DND-41 (cell line): Measurements from ENCODE around the gene PDE6A.
A peak's percentile ranks its signal among the peaks of the same experiment; 100 is the strongest.

Experiments used
- ATAC-seq: fragments of 200-7000 bp; cut with Tn5 transposase; 3 replicates; pipeline ENCODE4 v1.9.1; 2021; ENCODE audit warnings: low read depth; ENCODE audit not compliant: insufficient read depth
- DNase-seq: peaks from one replicate; pipeline ENCODE4 v3.0.0-alpha.2; 2020
- H2AFZ ChIP-seq: 2 replicates; pipeline ENCODE4 v1.6.0; 2012; ENCODE audit warnings: low read depth, low read length
- H3K27ac ChIP-seq: 2 replicates; pipeline ENCODE4 v1.5.1; 2012; ENCODE audit warnings: low read length, inconsistent platforms
- H3K27me3 ChIP-seq: fragments of 200-600 bp; sonication (generic); 2 replicates; pipeline ENCODE4 v1.6.0; 2012; ENCODE audit warnings: low read length, mild to moderate bottlenecking, inconsistent platforms; ENCODE audit not compliant: insufficient read depth, poor library complexity
- H3K36me3 ChIP-seq: 2 replicates; pipeline ENCODE4 v1.5.1; 2012; ENCODE audit warnings: low read length, inconsistent platforms; ENCODE audit not compliant: insufficient read depth
- H3K4me1 ChIP-seq: 2 replicates; pipeline ENCODE4 v1.5.1; 2012; ENCODE audit warnings: mild to moderate bottlenecking, low read length; ENCODE audit not compliant: insufficient read depth
- H3K4me2 ChIP-seq: 2 replicates; pipeline ENCODE4 v1.6.0; 2012; ENCODE audit warnings: mild to moderate bottlenecking, moderate library complexity, low read length, inconsistent platforms; ENCODE audit not compliant: insufficient read depth
- H3K4me3 ChIP-seq, 2 experiments: fragments of 200-600 bp in 1 of 2; shearing (Covaris generic) in 1 of 2; 2 replicates each; pipeline ENCODE4 v1.5.1; 2012 to 2016; ENCODE audit warnings: inconsistent platforms in 2 of 2, low read length in 2 of 2, mild to moderate bottlenecking in 2 of 2, low read depth in 1 of 2, moderate library complexity in 1 of 2
- H3K79me2 ChIP-seq: 2 replicates; pipeline ENCODE4 v1.6.0; 2012; ENCODE audit warnings: low read length, inconsistent platforms; ENCODE audit not compliant: insufficient read depth
- H3K9ac ChIP-seq: 2 replicates; pipeline ENCODE4 v1.6.0; 2012; ENCODE audit warnings: low read depth, mild to moderate bottlenecking, inconsistent platforms, low read length, moderate library complexity
- H3K9me3 ChIP-seq: 2 replicates; pipeline ENCODE4 v1.5.1; 2012; ENCODE audit warnings: low read length, moderate library complexity, mild to moderate bottlenecking, inconsistent platforms; ENCODE audit not compliant: insufficient read depth, severe bottlenecking
- H4K20me1 ChIP-seq: 2 replicates; pipeline ENCODE4 v1.6.0; 2012; ENCODE audit warnings: low read length; ENCODE audit not compliant: insufficient read depth
- EZH2 ChIP-seq: IDR thresholded peaks from 3 replicates; pipeline ENCODE4 v1.6.1; 2012; ENCODE audit warnings: borderline replicate concordance, low read depth, mild to moderate bottlenecking, moderate library complexity, low read length, inconsistent platforms; ENCODE audit not compliant: severe bottlenecking
- TF ChIP-seq, protein P1 (sequence below): IDR thresholded peaks from 2 replicates; pipeline ENCODE4 v1.5.1; 2012; ENCODE audit warnings: borderline replicate concordance, low read length, moderate library complexity, mild to moderate bottlenecking; ENCODE audit not compliant: poor library complexity, severe bottlenecking; ENCODE audit errors: extremely low read depth

The PDE6A gene

DNA sequence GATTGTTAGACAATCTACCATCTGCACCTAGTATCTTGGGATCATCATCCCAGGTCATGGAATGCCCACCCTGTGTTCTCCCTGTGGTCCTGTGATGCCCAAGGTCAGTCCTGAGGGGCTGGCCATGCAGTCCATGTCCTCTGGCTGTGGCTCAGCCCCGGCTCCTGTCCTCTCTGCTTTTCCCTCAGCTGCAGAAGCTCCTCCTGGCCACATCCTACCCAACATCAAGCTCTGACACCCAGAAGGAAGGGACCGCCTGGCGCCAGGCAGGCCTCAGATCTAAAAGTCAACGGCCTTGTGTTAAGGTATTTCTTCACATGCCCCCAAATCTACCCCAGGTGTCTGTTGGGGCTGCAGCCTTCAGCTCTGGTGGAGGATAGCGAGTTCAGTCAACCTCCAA is 114.0 kb downstream of the PDE6A start:
- H4K20me1 ChIP-seq, result no peaks in the 10 kb centered on the region
- H3K4me3 ChIP-seq, result no peak overlapping the region
- no peaks in the 10 kb centered on the region for H3K9me3 ChIP-seq
- TF ChIP-seq EZH2, result no peak
- TF ChIP-seq, protein P1, sequence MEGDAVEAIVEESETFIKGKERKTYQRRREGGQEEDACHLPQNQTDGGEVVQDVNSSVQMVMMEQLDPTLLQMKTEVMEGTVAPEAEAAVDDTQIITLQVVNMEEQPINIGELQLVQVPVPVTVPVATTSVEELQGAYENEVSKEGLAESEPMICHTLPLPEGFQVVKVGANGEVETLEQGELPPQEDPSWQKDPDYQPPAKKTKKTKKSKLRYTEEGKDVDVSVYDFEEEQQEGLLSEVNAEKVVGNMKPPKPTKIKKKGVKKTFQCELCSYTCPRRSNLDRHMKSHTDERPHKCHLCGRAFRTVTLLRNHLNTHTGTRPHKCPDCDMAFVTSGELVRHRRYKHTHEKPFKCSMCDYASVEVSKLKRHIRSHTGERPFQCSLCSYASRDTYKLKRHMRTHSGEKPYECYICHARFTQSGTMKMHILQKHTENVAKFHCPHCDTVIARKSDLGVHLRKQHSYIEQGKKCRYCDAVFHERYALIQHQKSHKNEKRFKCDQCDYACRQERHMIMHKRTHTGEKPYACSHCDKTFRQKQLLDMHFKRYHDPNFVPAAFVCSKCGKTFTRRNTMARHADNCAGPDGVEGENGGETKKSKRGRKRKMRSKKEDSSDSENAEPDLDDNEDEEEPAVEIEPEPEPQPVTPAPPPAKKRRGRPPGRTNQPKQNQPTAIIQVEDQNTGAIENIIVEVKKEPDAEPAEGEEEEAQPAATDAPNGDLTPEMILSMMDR, result no peak
- ATAC-seq (no peak), DNase-seq (no peak)
- no peaks in the 10 kb centered on the region for H3K4me1 ChIP-seq
- H3K9ac ChIP-seq, result no peak overlapping the region
- H3K4me2 ChIP-seq, result no peak overlapping the region
- peaks cover 34% of the 10 kb centered on the region for H3K36me3 ChIP-seq
- no peak overlapping the region for H3K27ac ChIP-seq
- no peaks in the 10 kb centered on the region for H3K27me3 ChIP-seq
- H2AFZ ChIP-seq, result no peak overlapping the region
- H3K79me2 ChIP-seq, result no peaks in the 10 kb centered on the region

DNA sequence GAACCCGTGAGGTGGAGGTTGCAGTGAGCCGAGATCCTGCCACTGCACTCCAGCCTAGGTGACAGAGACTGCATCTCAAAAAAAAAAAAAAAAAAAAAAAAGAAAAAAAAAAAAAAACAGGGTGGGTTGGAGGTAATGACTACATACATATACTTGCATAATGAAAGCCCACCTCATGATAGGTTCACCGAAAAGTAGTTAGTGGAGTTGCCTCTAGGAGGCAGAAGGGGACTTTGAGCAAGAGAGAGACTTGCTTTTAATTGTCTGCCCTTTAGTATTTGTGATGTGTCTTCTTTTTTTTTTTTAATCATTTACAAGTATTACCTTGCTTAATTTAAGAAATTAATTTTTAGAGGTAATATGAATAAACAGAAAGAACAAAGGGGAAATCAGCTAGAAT is 114.6 kb downstream of the PDE6A start:
- no peak for ATAC-seq
- no peak for TF ChIP-seq EZH2
- TF ChIP-seq, protein P1, result peak; percentile 44
- H3K9me3 ChIP-seq, result no peaks in the 10 kb centered on the region
- no peak overlapping the region for H3K4me2 ChIP-seq
- no peak overlapping the region for H3K27ac ChIP-seq
- no peak overlapping the region for H3K4me3 ChIP-seq
- H4K20me1 ChIP-seq, result no peaks in the 10 kb centered on the region
- H3K79me2 ChIP-seq, result no peaks in the 10 kb centered on the region
- no peak overlapping the region for H2AFZ ChIP-seq
- H3K4me1 ChIP-seq, result no peaks in the 10 kb centered on the region
- no peak for DNase-seq
- no peak overlapping the region for H3K9ac ChIP-seq
- peaks cover 32% of the 10 kb centered on the region for H3K36me3 ChIP-seq
- H3K27me3 ChIP-seq, result no peaks in the 10 kb centered on the region

DNA sequence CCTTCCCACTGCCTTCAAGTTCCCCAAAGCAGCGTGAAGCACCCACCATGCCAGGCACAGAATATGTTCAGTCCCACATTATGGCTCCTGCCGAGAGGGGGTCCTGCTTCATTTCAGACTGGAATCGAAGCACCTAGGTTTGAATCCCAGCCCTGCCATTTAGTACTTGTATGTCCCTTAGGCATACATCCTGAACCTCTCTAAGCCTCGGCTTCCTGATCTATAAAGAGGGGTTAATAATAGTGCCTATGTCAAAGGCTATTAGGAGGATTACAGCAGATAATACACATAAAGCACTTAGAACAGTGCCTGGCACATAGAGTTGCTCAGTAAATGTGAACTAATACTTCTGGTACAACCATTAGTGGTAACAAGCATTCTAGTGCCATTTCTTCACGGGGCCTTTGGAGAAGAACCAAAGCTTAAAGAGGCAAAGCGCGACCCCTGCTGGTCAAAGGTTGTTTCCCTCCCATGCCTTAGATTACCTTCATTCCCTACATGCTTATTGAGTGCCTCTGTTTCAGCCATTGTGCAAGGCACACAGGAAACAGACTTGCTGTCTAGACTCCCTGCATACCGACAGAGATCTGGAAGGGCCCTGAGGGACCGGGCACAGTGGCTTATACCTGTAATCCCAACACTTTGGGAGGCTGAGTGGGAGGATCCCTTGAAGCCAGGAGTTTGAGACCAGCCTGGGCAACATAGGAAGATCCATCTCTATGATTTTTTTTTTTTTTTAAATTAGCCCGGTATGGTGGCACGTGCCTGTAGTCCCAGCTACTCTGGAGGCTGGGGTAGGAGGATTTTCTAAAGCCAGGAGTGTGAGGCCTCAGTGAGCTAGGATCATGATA is 116.2 kb downstream of the PDE6A start:
- ATAC-seq (peak; percentile 95), DNase-seq (peak; percentile 79)
- no peaks in the 10 kb centered on the region for H4K20me1 ChIP-seq
- H3K4me1 ChIP-seq, result no peaks in the 10 kb centered on the region
- H3K36me3 ChIP-seq, result peaks cover 31% of the 10 kb centered on the region
- H3K27ac ChIP-seq, result no peak overlapping the region
- H3K79me2 ChIP-seq, result no peaks in the 10 kb centered on the region
- H3K27me3 ChIP-seq, result no peaks in the 10 kb centered on the region
- H3K9ac ChIP-seq, result no peak overlapping the region
- no peaks in the 10 kb centered on the region for H3K9me3 ChIP-seq
- no peak overlapping the region for H2AFZ ChIP-seq
- H3K4me3 ChIP-seq, result no peak overlapping the region
- TF ChIP-seq, protein P1, result peak; percentile 95
- TF ChIP-seq EZH2, result no peak
- no peak overlapping the region for H3K4me2 ChIP-seq
